B cell (primary cell): Measurements from ENCODE around the gene MME.
"Not testable (repeated sequence)": the region's sequence is repeated elsewhere in the genome, so short reads cannot be mapped to it uniquely, and the experiment has no call there.

Experiments used
- CTCF ChIP-seq: fragments of 200-600 bp; IDR thresholded peaks from one replicate; pipeline ENCODE4 v1.8.0; 2022; ENCODE audit warnings: antibody characterized with exemption, mild to moderate bottlenecking
- EZH2 ChIP-seq: IDR thresholded peaks from 2 replicates; pipeline ENCODE4 v1.6.1; 2012; ENCODE audit warnings: borderline replicate concordance, low read depth, mild to moderate bottlenecking, moderate library complexity, low read length; ENCODE audit not compliant: insufficient read depth, poor library complexity, severe bottlenecking

GRCh38 chr3:155134311-155134710, 54.2 kb downstream of the MME start:
- not testable (repeated sequence) for TF ChIP-seq CTCF, EZH2
